GM12873 (cell line): ENCODE results near the gene BCL2L1.

Source experiments
- CTCF ChIP-seq: IDR thresholded peaks from 2 replicates; pipeline ENCODE4 v1.5.1; 2012; ENCODE audit warnings: low read depth, mild to moderate bottlenecking, moderate library complexity, low read length, control low read depth; ENCODE audit not compliant: insufficient read depth; ENCODE audit errors: missing control alignments

Gene BCL2L1

GRCh38 chr20:31707258-31707615 is 15.4 kb downstream of the BCL2L1 start:
- no peak for TF ChIP-seq CTCF

DNA sequence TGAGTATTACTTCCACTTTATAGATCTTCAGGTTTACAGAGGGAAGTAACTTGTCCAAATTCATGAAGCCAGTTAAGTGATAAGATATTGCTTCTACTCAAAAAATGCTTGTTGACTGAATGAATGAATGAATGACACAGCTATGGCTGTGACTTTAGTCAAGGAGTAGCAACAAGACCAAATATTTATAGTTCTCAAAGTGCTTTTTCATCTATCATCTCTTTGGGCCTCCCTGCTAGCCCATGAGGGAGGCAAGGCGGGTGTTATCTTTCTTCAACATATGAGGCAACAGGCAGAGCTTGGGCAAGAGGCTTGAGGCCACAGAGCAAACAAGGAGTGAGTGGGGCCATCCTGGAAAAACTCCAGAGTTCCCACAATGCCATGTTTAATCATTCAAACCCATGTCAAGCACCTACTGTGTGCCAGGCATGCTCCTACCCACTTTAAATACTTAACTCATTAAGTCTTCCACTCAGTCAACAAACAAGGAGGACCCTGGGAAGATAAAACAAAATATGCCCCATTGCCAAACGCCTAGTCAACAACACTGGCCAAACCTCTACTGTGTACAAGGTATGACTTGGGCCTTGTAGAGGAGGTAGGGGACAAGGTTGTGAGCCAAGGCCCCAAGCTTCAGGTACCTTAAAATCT is 15.9 kb downstream of the BCL2L1 start:
- no peak for TF ChIP-seq CTCF

GRCh38 chr20:31705598-31706597 is 16.8 kb downstream of the BCL2L1 start:
- no peak for TF ChIP-seq CTCF

DNA sequence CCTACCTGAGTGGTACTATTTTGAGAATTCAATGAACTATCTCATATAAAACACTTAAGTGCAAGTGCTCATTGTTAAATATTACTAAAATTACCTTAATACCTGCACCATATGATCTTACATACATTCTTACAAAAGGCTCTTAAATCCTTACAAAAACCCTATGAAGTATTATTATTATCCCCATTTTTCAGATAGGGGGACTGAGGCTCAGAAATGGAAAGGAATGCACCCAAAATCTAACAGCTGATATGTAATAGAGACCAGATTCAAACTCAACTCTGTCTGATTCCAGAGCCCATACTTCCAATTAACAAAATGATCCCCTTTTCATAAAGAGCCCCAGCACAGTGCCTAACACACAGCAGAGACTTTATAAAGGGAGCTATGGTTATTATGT is 17.5 kb downstream of the BCL2L1 start:
- TF ChIP-seq CTCF = no peak

GRCh38 chr20:31704225-31705119 is 18.2 kb downstream of the BCL2L1 start:
- no peak for TF ChIP-seq CTCF

DNA sequence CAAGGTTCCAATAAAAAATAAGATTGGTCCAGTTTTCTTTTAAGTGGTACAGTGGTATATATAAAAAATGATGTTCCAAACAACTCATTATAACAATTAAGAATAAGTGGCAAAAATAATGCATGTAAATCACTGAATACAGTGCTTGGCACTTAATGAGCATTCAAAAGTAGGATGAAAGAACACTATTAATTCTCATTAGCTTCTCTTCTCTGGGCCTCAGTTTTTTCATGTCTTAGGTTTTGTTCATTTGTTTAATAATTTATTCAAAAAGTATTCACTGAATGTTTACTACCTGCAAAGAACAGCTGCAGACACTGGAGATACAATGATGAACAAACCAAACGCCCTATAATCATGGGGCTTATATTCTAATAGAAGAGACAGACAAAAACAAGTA is 21.1 kb downstream of the BCL2L1 start:
- no peak for TF ChIP-seq CTCF
